IMR-90 (cell line): ENCODE measurements around the gene SPDEF. TPM values are rescaled to one million over a fixed set of nuclear protein-coding genes. Genes with fewer than 3 reads are reported as not detected.

ENCODE experiments used
- ATAC-seq: fragments of 200-7000 bp; cut with Tn5 transposase; 2 replicates; pipeline ENCODE4 v1.9.1; 2020; ENCODE audit warnings: low read depth, mild to moderate bottlenecking, moderate library complexity
- BruUV-seq: library from RNA; stranded (reverse); fragments of 400-500 nt; replicated peaks from 2 replicates; lab custom pipeline; 2021; lab: Mats Ljungman, UMichigan
- CTCF ChIA-PET: fragments of 300-600 bp; formaldehyde crosslinking; extraction: SDS; loops from one replicate; lab custom pipeline; 2021; ENCODE audit warnings: antibody characterized with exemption; lab: Yijun Ruan, JAX
- POLR2A ChIA-PET: fragments of 300-600 bp; sonication (Branson Sonifier 250); formaldehyde crosslinking; loops from one replicate; lab custom pipeline; 2022; ENCODE audit warnings: antibody characterized with exemption; ENCODE audit not compliant: unreplicated experiment; lab: Charles Lee
- DNase-seq: peaks from one replicate; pipeline ENCODE4 v3.0.0; 2013
- H2AFZ ChIP-seq: replicated peaks from 2 replicates; pipeline ENCODE3; 2013; ENCODE audit warnings: low read length, mild to moderate bottlenecking; ENCODE audit not compliant: poor library complexity
- H2AK5ac ChIP-seq: 2 replicates; pipeline ENCODE4 v1.6.1; 2013; ENCODE audit warnings: low read depth, low read length, inconsistent platforms
- H2AK9ac ChIP-seq: replicated peaks from 2 replicates; pipeline ENCODE3; 2013; ENCODE audit warnings: mild to moderate bottlenecking, low read depth, low read length, moderate library complexity; ENCODE audit not compliant: poor library complexity
- H2BK120ac ChIP-seq: 2 replicates; pipeline ENCODE4 v1.6.1; 2013; ENCODE audit warnings: low read depth, low read length, inconsistent platforms
- H2BK15ac ChIP-seq: 3 replicates; pipeline ENCODE4 v1.6.1; 2013; ENCODE audit warnings: low read depth, low read length, inconsistent platforms
- H2BK20ac ChIP-seq: 2 replicates; pipeline ENCODE4 v1.6.1; 2013; ENCODE audit warnings: low read depth, mild to moderate bottlenecking, inconsistent platforms, low read length, moderate library complexity
- H2BK5ac ChIP-seq: 2 replicates; pipeline ENCODE4 v1.6.1; 2013; ENCODE audit warnings: mild to moderate bottlenecking, low read depth, low read length, inconsistent platforms; ENCODE audit not compliant: poor library complexity, severe bottlenecking
- H3K14ac ChIP-seq: replicated peaks from 2 replicates; pipeline ENCODE4 v1.6.1; 2013; ENCODE audit warnings: low read depth, low read length, inconsistent platforms
- H3K18ac ChIP-seq: 2 replicates; pipeline ENCODE4 v1.6.1; 2013; ENCODE audit warnings: low read depth, low read length, control low read depth
- H3K23ac ChIP-seq: 2 replicates; pipeline ENCODE4 v1.6.1; 2013; ENCODE audit warnings: low read depth, low read length, inconsistent platforms
- H3K27ac ChIP-seq: 2 replicates; pipeline ENCODE4 v1.5.1; 2013; ENCODE audit warnings: mild to moderate bottlenecking, control low read depth, low read length; ENCODE audit not compliant: insufficient read depth
- H3K27me3 ChIP-seq: 2 replicates; pipeline ENCODE4 v1.6.1; 2013; ENCODE audit warnings: low read length; ENCODE audit not compliant: control insufficient read depth, insufficient read depth
- H3K36me3 ChIP-seq: 2 replicates; pipeline ENCODE4 v1.6.1; 2013; ENCODE audit warnings: low read length, mixed read lengths; ENCODE audit not compliant: control insufficient read depth, insufficient read depth
- H3K4ac ChIP-seq: 2 replicates; pipeline ENCODE4 v1.6.1; 2013; ENCODE audit warnings: low read depth, low read length, inconsistent platforms
- H3K4me1 ChIP-seq: 2 replicates; pipeline ENCODE4 v1.6.1; 2013; ENCODE audit warnings: low read length, mixed read lengths; ENCODE audit not compliant: control insufficient read depth, insufficient read depth
- H3K4me2 ChIP-seq: 2 replicates; pipeline ENCODE4 v1.6.1; 2013; ENCODE audit warnings: low read depth, mild to moderate bottlenecking, control low read depth, low read length, moderate library complexity
- H3K4me3 ChIP-seq: 2 replicates; pipeline ENCODE4 v1.5.1; 2013; ENCODE audit warnings: low read depth, mild to moderate bottlenecking, control low read depth, low read length, moderate library complexity; ENCODE audit not compliant: insufficient read depth
- H3K56ac ChIP-seq: 2 replicates; pipeline ENCODE4 v1.6.1; 2013; ENCODE audit warnings: low read length, inconsistent platforms; ENCODE audit not compliant: insufficient read depth; ENCODE audit errors: extremely low read depth
- H3K79me1 ChIP-seq, 2 experiments: 2 replicates each; pipeline ENCODE4 v1.6.1; 2013; ENCODE audit warnings: low read length in 2 of 2, inconsistent platforms in 1 of 2, low read depth in 1 of 2
- H3K9ac ChIP-seq: 2 replicates; pipeline ENCODE4 v1.6.1; 2013; ENCODE audit warnings: low read depth, low read length, control low read depth
- H3K9me1 ChIP-seq: 2 replicates; pipeline ENCODE4 v1.6.1; 2013; ENCODE audit warnings: low read length, inconsistent platforms; ENCODE audit not compliant: insufficient read depth
- H3K9me3 ChIP-seq: 2 replicates; pipeline ENCODE4 v1.6.1; 2013; ENCODE audit warnings: low read length; ENCODE audit not compliant: control insufficient read depth, insufficient read depth
- H4K20me1 ChIP-seq: 2 replicates; pipeline ENCODE4 v1.6.1; 2013; ENCODE audit warnings: low read length, inconsistent platforms; ENCODE audit not compliant: insufficient read depth
- H4K5ac ChIP-seq: 2 replicates; pipeline ENCODE4 v1.6.1; 2013; ENCODE audit warnings: mild to moderate bottlenecking, low read depth, low read length, control low read depth
- H4K8ac ChIP-seq, 2 experiments: 2 replicates each; pipeline ENCODE4 v1.6.1; 2013; ENCODE audit warnings: low read depth in 2 of 2, low read length in 2 of 2, control low read depth in 1 of 2, inconsistent platforms in 1 of 2
- H4K91ac ChIP-seq: 2 replicates; pipeline ENCODE4 v1.6.1; 2013; ENCODE audit warnings: low read depth, low read length, inconsistent platforms; ENCODE audit not compliant: insufficient read depth
- BHLHE40 ChIP-seq: fragments of 150-350 bp; IDR thresholded peaks from 2 replicates; pipeline ENCODE4 v1.6.1; 2016; ENCODE audit warnings: mild to moderate bottlenecking, low read depth, low read length
- MAFK ChIP-seq: IDR thresholded peaks from 2 replicates; pipeline ENCODE4 v1.6.1; 2012; ENCODE audit warnings: low read depth, low read length, improper control_type of control experiment
- MAZ ChIP-seq: IDR thresholded peaks from 2 replicates; pipeline ENCODE4 v1.6.1; 2012; ENCODE audit warnings: low read depth, mild to moderate bottlenecking, low read length, improper control_type of control experiment, moderate library complexity, borderline replicate concordance
- MXI1 ChIP-seq: IDR thresholded peaks from 2 replicates; pipeline ENCODE4 v1.6.1; 2012; ENCODE audit warnings: low read depth, mild to moderate bottlenecking, low read length, moderate library complexity, borderline replicate concordance
- RAD21 ChIP-seq: IDR thresholded peaks from 2 replicates; pipeline ENCODE4 v1.6.1; 2012; ENCODE audit warnings: low read length, improper control_type of control experiment
- RFX5 ChIP-seq: IDR thresholded peaks from 2 replicates; pipeline ENCODE4 v1.8.0; 2012; ENCODE audit warnings: low read depth, mild to moderate bottlenecking, low read length, moderate library complexity
- SMC3 ChIP-seq: fragments of 150-350 bp; IDR thresholded peaks from 2 replicates; pipeline ENCODE4 v1.6.1; 2016; ENCODE audit warnings: low read depth, mild to moderate bottlenecking, antibody characterized with exemption, low read length, moderate library complexity
- WGBS, 2 experiments: methylation state at CpG; one replicate each; pipeline versions ENCODE4 v1.1.5 to v1.1.7; 2013; ENCODE audit warnings: missing lambda C conversion rate in 2 of 2; ENCODE audit not compliant: insufficient read length in 1 of 2; ENCODE audit errors: extremely low coverage in 2 of 2; 5-methylcytosine and 5-hydroxymethylcytosine counted together
- dilution Hi-C: fragments of 300-500 bp; cut with HindIII; formaldehyde crosslinking; loops from one replicate; pipeline ENCODE4 v1.14.3; 2018; ENCODE audit warnings: low sequenced_read_pairs; ENCODE audit not compliant: unreplicated experiment
- in situ Hi-C: fragments of 300-500 bp; cut with MboI; formaldehyde crosslinking; loops from 3 replicates; pipeline ENCODE4 v1.14.3; 2019; ENCODE audit warnings: low sequenced_read_pairs, inconsistent platforms, mixed read lengths
- intact Hi-C: fragments of 100-400 bp; cut with micrococcal nuclease; formaldehyde crosslinking; loops from 2 replicates; pipeline ENCODE4 v1.10.0; 2022
- polyA plus RNA-seq, 3 experiments: library from polyadenylated mRNA; depleted of rRNA; stranded (reverse); fragments of >200 nt; gene quantifications; 2 replicates each; pipeline ENCODE4 v1.2.3, GENCODE V29; 2012; ENCODE audit warnings: low replicate concordance in 1 of 3
- total RNA-seq: library from RNA; depleted of rRNA; stranded (reverse); fragments of >200 nt; gene quantifications from 2 replicates; pipeline ENCODE4 v1.2.3, GENCODE V29; 2012

Gene SPDEF
- total and polyA plus RNA-seq, 2 of the 4 experiments (the other 2 are of a cell fraction): 0.05 TPM; not detected in 1

GRCh38 chr6:34538581-34538980 lies 17.5 kb downstream of the SPDEF start:
- CTCF ChIA-PET: no interaction called here
- Histone ChIP-seq H2BK120ac (no peak overlapping the region), H3K27me3 (peaks cover 5% of the 10 kb centered on the region; the same call in 1 of the 2 replicates), H2BK5ac (no peak overlapping the region), H3K9me3 (no peaks in the 10 kb centered on the region), H2AK5ac (no peak overlapping the region), H2AFZ (no peak overlapping the region), H3K9me1 (no peaks in the 10 kb centered on the region; the same call in 1 of the 2 replicates), H3K9ac (no peak overlapping the region), H3K27ac (no peak overlapping the region), H3K14ac (no peak overlapping the region), H4K20me1 (no peaks in the 10 kb centered on the region), H3K4me1 (peaks cover under 1% of the 10 kb centered on the region; the same call in 1 of the 2 replicates), H4K8ac (no peak overlapping the region), H3K4ac (no peak overlapping the region), H2BK20ac (no peak overlapping the region), H3K56ac (no peak overlapping the region), H3K18ac (no peak overlapping the region), H4K91ac (no peak overlapping the region), H4K5ac (no peak overlapping the region), H3K4me3 (no peak overlapping the region), H3K4me2 (no peak overlapping the region), H3K36me3 (no peaks in the 10 kb centered on the region), H2AK9ac (no peak overlapping the region), H3K23ac (no peak overlapping the region), H3K79me1 (no peaks in the 10 kb centered on the region), H2BK15ac (no peak overlapping the region)
- dilution Hi-C loops (no loop called here), intact Hi-C loops (no loop called here), in situ Hi-C loops (no loop called here)
- 92% methylated on average over 2 of the region's 6 CpGs; no CpG with 5 or more reads in 1 of the 2 experiments for WGBS, 2 experiments
- TF ChIP-seq RFX5: no peak
- no peak for TF ChIP-seq MXI1
- TF ChIP-seq MAZ: no peak
- no peak for TF ChIP-seq MAFK
- no peak for TF ChIP-seq BHLHE40
- no peak for TF ChIP-seq SMC3
- TF ChIP-seq RAD21: no peak
- POLR2A ChIA-PET: no interaction called here
- DNase-seq: no peak
- no TSS peak for BruUV-seq
- ATAC-seq: no peak
